Ascending aorta (tissue), 2 donors: ENCODE measurements around the gene RSPRY1. TPM values are rescaled to one million over a fixed set of nuclear protein-coding genes. Genes with fewer than 3 reads are reported as not detected.

ENCODE experiments used
- DNase-seq, 2 donors: peaks; one replicate each; pipeline ENCODE4 v3.0.0-alpha.2; 2019; ENCODE audit warnings: low spot score in 2 of 2
- H3K27ac ChIP-seq, 2 donors: fragments of 200-600 bp; sonication (generic); one replicate each; pipeline ENCODE4 v1.5.1; 2016 to 2017; ENCODE audit warnings: mild to moderate bottlenecking in 1 of 2
- H3K27me3 ChIP-seq: fragments of 200-600 bp; sonication (generic); one replicate; pipeline ENCODE4 v1.5.1; 2017
- H3K36me3 ChIP-seq, 2 donors: fragments of 200-600 bp; sonication (generic); one replicate each; pipeline ENCODE4 v1.5.1; 2016
- H3K4me1 ChIP-seq, 2 donors: fragments of 200-600 bp; sonication (generic); one replicate each; pipeline ENCODE4 v1.5.1; 2016 to 2017; ENCODE audit warnings: mild to moderate bottlenecking in 1 of 2
- H3K4me3 ChIP-seq, 2 donors: fragments of 200-600 bp; sonication (generic); one replicate each; pipeline ENCODE4 v1.5.1; 2016 to 2017; ENCODE audit warnings: mild to moderate bottlenecking in 1 of 2
- H3K9me3 ChIP-seq, 2 donors: fragments of 200-600 bp; sonication (generic); one replicate each; pipeline ENCODE4 v1.5.1; 2016
- intact Hi-C: fragments of 100-400 bp; cut with DNase I; formaldehyde crosslinking; loops from one replicate; pipeline ENCODE4 v1.15.1; 2023
- total RNA-seq: library from RNA; depleted of rRNA; stranded (reverse); fragments of >200 nt; gene quantifications from one replicate; pipeline ENCODE4 v1.1.0, GENCODE V29; 2016
- TF ChIP-seq, protein P1 (sequence below), 3 experiments: fragments of 200-600 bp in 2 of 3; fragments of 450-650 bp in 1 of 3; sonication (generic) in 2 of 3; IDR thresholded peaks; one replicate each; pipeline ENCODE4 v1.5.1; 2016 to 2019; ENCODE audit warnings: antibody characterized with exemption in 3 of 3, mild to moderate bottlenecking in 1 of 3, moderate library complexity in 1 of 3

RSPRY1 gene
- total RNA-seq, 1 donor from 2014 or later: 29.3 TPM

DNA sequence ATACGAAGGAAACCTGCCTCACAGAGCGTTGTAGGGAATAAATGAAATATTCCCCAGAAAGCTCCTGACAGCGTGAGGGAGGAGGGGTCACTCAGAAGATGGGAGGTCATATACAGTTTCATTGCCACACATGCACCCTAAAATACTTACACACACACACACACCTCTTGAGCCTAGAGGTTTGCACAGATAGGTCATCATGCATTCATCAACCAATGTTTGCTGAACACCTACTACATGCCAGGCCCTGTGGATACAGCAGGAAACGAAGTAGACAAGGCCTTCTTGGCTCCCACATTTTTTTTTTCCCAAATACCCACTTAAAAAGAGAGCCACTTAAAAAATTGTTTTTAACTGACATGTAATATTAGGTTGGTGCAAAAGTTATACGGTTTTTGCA lies 99.2 kb downstream of the RSPRY1 start:
- intact Hi-C loops: no loop called here
- Histone ChIP-seq H3K27me3 (no peaks in the 10 kb centered on the region), H3K4me3 (peak overlapping the region in 1 of 2 donors; percentile 77), H3K4me1 (peaks cover 3 to 5% of the 10 kb centered on the region in 2 donors), H3K36me3 (no peaks in the 10 kb centered on the region), H3K27ac (no peak overlapping the region), H3K9me3 (no peaks in the 10 kb centered on the region)
- TF ChIP-seq, protein P1, sequence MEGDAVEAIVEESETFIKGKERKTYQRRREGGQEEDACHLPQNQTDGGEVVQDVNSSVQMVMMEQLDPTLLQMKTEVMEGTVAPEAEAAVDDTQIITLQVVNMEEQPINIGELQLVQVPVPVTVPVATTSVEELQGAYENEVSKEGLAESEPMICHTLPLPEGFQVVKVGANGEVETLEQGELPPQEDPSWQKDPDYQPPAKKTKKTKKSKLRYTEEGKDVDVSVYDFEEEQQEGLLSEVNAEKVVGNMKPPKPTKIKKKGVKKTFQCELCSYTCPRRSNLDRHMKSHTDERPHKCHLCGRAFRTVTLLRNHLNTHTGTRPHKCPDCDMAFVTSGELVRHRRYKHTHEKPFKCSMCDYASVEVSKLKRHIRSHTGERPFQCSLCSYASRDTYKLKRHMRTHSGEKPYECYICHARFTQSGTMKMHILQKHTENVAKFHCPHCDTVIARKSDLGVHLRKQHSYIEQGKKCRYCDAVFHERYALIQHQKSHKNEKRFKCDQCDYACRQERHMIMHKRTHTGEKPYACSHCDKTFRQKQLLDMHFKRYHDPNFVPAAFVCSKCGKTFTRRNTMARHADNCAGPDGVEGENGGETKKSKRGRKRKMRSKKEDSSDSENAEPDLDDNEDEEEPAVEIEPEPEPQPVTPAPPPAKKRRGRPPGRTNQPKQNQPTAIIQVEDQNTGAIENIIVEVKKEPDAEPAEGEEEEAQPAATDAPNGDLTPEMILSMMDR (IDR thresholded peaks at IDR 0.05): no peak
- DNase-seq: no peak

DNA sequence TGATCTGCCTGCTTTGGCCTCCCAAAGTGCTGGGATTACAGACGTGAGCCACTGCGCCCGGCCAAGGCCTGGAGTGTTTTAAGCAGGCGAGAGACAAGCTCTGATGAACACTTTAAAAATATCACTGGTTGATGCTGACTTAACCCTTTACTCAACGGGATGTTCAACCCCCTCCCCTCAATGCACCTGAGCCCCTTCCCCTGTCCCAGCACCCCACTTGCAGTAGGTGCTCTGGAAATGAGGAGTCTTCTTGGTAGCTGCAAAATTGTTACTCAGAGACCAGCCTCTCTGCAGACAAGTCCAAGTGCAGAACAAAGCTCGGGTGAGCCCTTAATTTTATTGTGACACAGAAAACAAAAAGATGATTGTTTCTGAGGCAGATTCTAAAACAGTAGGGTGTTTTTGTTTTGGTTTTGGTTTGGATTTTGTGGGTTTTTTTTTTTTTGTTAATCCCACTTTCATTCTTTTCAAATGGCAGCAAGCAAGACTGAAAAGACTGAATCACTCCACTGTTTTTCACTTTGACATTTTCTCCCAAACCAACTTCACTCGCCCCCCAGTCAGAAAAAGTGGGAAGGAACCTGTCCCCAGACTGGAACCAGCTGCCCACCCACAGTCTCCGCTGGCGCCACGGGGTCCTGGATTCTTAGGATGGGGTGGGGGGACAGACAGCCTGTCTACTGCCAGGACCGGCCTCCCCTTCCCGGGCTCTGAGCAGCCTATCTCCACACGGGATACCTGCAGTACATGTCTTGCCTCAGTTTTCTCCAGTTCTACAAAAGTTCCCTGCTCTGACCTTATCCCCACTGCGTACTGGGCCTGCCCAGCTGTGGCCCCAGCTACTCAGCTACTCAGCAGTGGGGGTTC lies 103.5 kb downstream of the RSPRY1 start:
- intact Hi-C loops: no loop called here
- H3K4me1 ChIP-seq: no peaks in the 10 kb centered on the region
- H3K27ac ChIP-seq: no peak overlapping the region
- H3K36me3 ChIP-seq: no peaks in the 10 kb centered on the region
- TF ChIP-seq, protein P1 (IDR thresholded peaks at IDR 0.05): no peak
- no peak for DNase-seq
- no peaks in the 10 kb centered on the region for H3K27me3 ChIP-seq
- no peaks in the 10 kb centered on the region for H3K9me3 ChIP-seq
- H3K4me3 ChIP-seq: no peak overlapping the region

Other genes starting within 250 kb of the RSPRY1 start
- gene CETP, start 224.4 kb upstream of the RSPRY1 start, total RNA-seq: not detected
- gene NLRC5, start 196.8 kb upstream of the RSPRY1 start, total RNA-seq: 46.7 TPM
- 36.6 TPM for gene CPNE2, start 93.7 kb upstream of the RSPRY1 start, total RNA-seq
- gene PSME3IP1, start 290 bp upstream of the RSPRY1 start, total RNA-seq: 32.6 TPM
- 44.1 TPM for gene ARL2BP, start 58.9 kb downstream of the RSPRY1 start, total RNA-seq
- gene PLLP, start 98.3 kb downstream of the RSPRY1 start, total RNA-seq: 0.21 TPM
- not detected for gene CCL22, start 172.5 kb downstream of the RSPRY1 start, total RNA-seq
- 251 TPM for gene CX3CL1, start 186.2 kb downstream of the RSPRY1 start, total RNA-seq
- gene CCL17, start 218.4 kb downstream of the RSPRY1 start, total RNA-seq: not detected